HG03521 (cell line): ENCODE data around the gene CCDC51.

Source experiments
- ATAC-seq: cut with Tn5 transposase; IDR thresholded peaks from one replicate; pipeline ENCODE4 v1.9.1; 2021; ENCODE audit warnings: mild to moderate bottlenecking, moderate library complexity; ENCODE audit not compliant: unreplicated experiment

CCDC51 gene

GRCh38 chr3:48435223-48435595, 4.7 kb downstream of the CCDC51 start:
- no peak for ATAC-seq

- no peak for ATAC-seq
These were observed 5.2 kb downstream of the CCDC51 start for GRCh38 chr3:48434591-48435222.

- ATAC-seq = no peak
These were observed 6.3 kb downstream of the CCDC51 start for GRCh38 chr3:48433472-48434118.

GRCh38 chr3:48432411-48433371, 7.2 kb downstream of the CCDC51 start:
- no peak for ATAC-seq

GRCh38 chr3:48431224-48432029, 8.5 kb downstream of the CCDC51 start:
- no peak for ATAC-seq

- no peak for ATAC-seq
These were observed 9.2 kb downstream of the CCDC51 start for GRCh38 chr3:48430708-48431101.

- no peak for ATAC-seq
These were observed 9.8 kb downstream of the CCDC51 start, which contains the start of gene PLXNB1 for GRCh38 chr3:48429960-48430707. Gene PLXNB1, minus strand, starts transcription at chr3:48430086. Its CDS starts 5,475 bp downstream, at chr3:48424611.

- ATAC-seq = no peak
These were observed 10.5 kb downstream of the CCDC51 start for GRCh38 chr3:48429317-48429959.

- no peak for ATAC-seq
These were observed 11.2 kb downstream of the CCDC51 start for GRCh38 chr3:48428572-48429316.

- no peak for ATAC-seq
These were observed 11.8 kb downstream of the CCDC51 start for GRCh38 chr3:48428088-48428571.

GRCh38 chr3:48427630-48427962, 12.3 kb downstream of the CCDC51 start:
- no peak for ATAC-seq

- no peak for ATAC-seq
These were observed 12.8 kb downstream of the CCDC51 start for GRCh38 chr3:48426944-48427629.

GRCh38 chr3:48426401-48426909, 13.5 kb downstream of the CCDC51 start:
- ATAC-seq = no peak

GRCh38 chr3:48425281-48425812, 14.6 kb downstream of the CCDC51 start:
- ATAC-seq = no peak

GRCh38 chr3:48423883-48424695, 15.8 kb downstream of the CCDC51 start:
- ATAC-seq = no peak

GRCh38 chr3:48423241-48423882, 16.6 kb downstream of the CCDC51 start:
- ATAC-seq = no peak
